ENCODE data around the gene DUSP22.
"Not testable (repeated sequence)": the region's sequence is repeated elsewhere in the genome, so short reads cannot be mapped to it uniquely, and the experiment has no call there.

DUSP22 gene

GRCh38 chr6:291697-292505, at the start of gene DUSP22:
TSS of gene DUSP22 (plus strand) at chr6:292487. CDS start at chr6:292540, 53 bp downstream.
- peak; percentile 60 to 62 for DNase-seq (ENCODE audit: low read depth in 2 of 2)

- no peak for DNase-seq (ENCODE audit: low read depth in 2 of 2)
These were observed 45.9 kb upstream of the DUSP22 start for GRCh38 chr6:246352-246751.

- DNase-seq (ENCODE audit: low read depth in 2 of 2): no peak
These were observed 44.9 kb upstream of the DUSP22 start for GRCh38 chr6:247351-247750.

- not testable (repeated sequence) for DNase-seq (ENCODE audit: low read depth in 2 of 2)
These were observed 44.2 kb upstream of the DUSP22 start for GRCh38 chr6:248046-248445.

- DNase-seq (ENCODE audit: low read depth in 2 of 2): no peak
These were observed 41.6 kb upstream of the DUSP22 start for GRCh38 chr6:250676-251075.

GRCh38 chr6:251920-252319, 40.4 kb upstream of the DUSP22 start:
- no peak for DNase-seq (ENCODE audit: low read depth in 2 of 2)

GRCh38 chr6:252775-253535, 39.3 kb upstream of the DUSP22 start:
- DNase-seq (ENCODE audit: low read depth in 2 of 2): no peak

GRCh38 chr6:254016-254415, 38.3 kb upstream of the DUSP22 start:
- DNase-seq (ENCODE audit: low read depth in 2 of 2): no peak

- no peak for DNase-seq (ENCODE audit: low read depth in 2 of 2)
These were observed 37.1 kb upstream of the DUSP22 start for GRCh38 chr6:255041-255750.

- no peak for DNase-seq (ENCODE audit: low read depth in 2 of 2)
These were observed 36.6 kb upstream of the DUSP22 start for GRCh38 chr6:255751-256083.

GRCh38 chr6:256169-256568, 36.1 kb upstream of the DUSP22 start:
- no peak for DNase-seq (ENCODE audit: low read depth in 2 of 2)

GRCh38 chr6:257031-257725, 35.1 kb upstream of the DUSP22 start:
- DNase-seq (ENCODE audit: low read depth in 2 of 2): no peak

- no peak for DNase-seq (ENCODE audit: low read depth in 2 of 2)
These were observed 34.5 kb upstream of the DUSP22 start for GRCh38 chr6:257774-258173.

GRCh38 chr6:259316-259715, 33.0 kb upstream of the DUSP22 start:
- no peak for DNase-seq (ENCODE audit: low read depth in 2 of 2)

- no peak for DNase-seq (ENCODE audit: low read depth in 2 of 2)
These were observed 32.3 kb upstream of the DUSP22 start for GRCh38 chr6:259901-260508.

- no peak for DNase-seq (ENCODE audit: low read depth in 2 of 2)
These were observed 27.7 kb upstream of the DUSP22 start for GRCh38 chr6:264626-265025.

- DNase-seq (ENCODE audit: low read depth in 2 of 2): no peak
These were observed 23.8 kb upstream of the DUSP22 start for GRCh38 chr6:268394-268935.

- no peak for DNase-seq (ENCODE audit: low read depth in 2 of 2)
These were observed 18.7 kb upstream of the DUSP22 start for GRCh38 chr6:273551-274058.

GRCh38 chr6:277746-278145, 14.5 kb upstream of the DUSP22 start:
- DNase-seq (ENCODE audit: low read depth in 2 of 2): no peak

GRCh38 chr6:278494-278893, 13.8 kb upstream of the DUSP22 start:
- no peak for DNase-seq (ENCODE audit: low read depth in 2 of 2)

All from stimulated activated CD8-positive, alpha-beta memory T cell treated with anti-CD3 and anti-CD28 coated beads, Interleukin-2, amount 100 ng/mL, for 1 hour (primary cell).